Aorta (tissue), 5 donors: Measurements from ENCODE around the gene SAMD4A. TPM values are rescaled to one million over a fixed set of nuclear protein-coding genes. Genes with fewer than 3 reads are reported as not detected.
"Not testable (repeated sequence)": the region's sequence is repeated elsewhere in the genome, so short reads cannot be mapped to it uniquely, and the experiment has no call there.

Experiments
- ATAC-seq: fragments of 200-7000 bp; cut with Tn5 transposase; one replicate; pipeline ENCODE4 v1.9.1; 2022; ENCODE audit warnings: moderate library complexity; ENCODE audit not compliant: low FRiP score
- DNase-seq, 2 donors: peaks; one replicate each; pipeline ENCODE4 v3.0.0-alpha.2; 2020
- H3K27ac ChIP-seq, 2 donors: one replicate each; pipeline ENCODE4 v1.5.1; 2013; ENCODE audit warnings: low read length in 2 of 2, mild to moderate bottlenecking in 2 of 2, moderate library complexity in 2 of 2, control low read depth in 1 of 2, inconsistent platforms in 1 of 2, low read depth in 1 of 2
- H3K27me3 ChIP-seq, 2 donors: one replicate each; pipeline ENCODE4 v1.6.1; 2013; ENCODE audit warnings: control low read depth in 1 of 2, low read length in 1 of 2, mild to moderate bottlenecking in 1 of 2, moderate library complexity in 1 of 2; ENCODE audit not compliant: insufficient read depth in 2 of 2, control insufficient read depth in 1 of 2
- H3K36me3 ChIP-seq, 2 donors: one replicate each; pipeline ENCODE4 v1.6.1; 2013; ENCODE audit warnings: control low read depth in 1 of 2, low read length in 1 of 2, mild to moderate bottlenecking in 1 of 2; ENCODE audit not compliant: insufficient read depth in 2 of 2, control insufficient read depth in 1 of 2
- H3K4me1 ChIP-seq, 2 donors: one replicate each; pipeline ENCODE4 v1.6.1; 2013; ENCODE audit warnings: low read length in 2 of 2, control low read depth in 1 of 2, mild to moderate bottlenecking in 1 of 2, moderate library complexity in 1 of 2; ENCODE audit not compliant: insufficient read depth in 2 of 2, control insufficient read depth in 1 of 2
- H3K4me3 ChIP-seq, 2 donors: one replicate each; pipeline ENCODE4 v1.5.1; 2013; ENCODE audit warnings: low read length in 2 of 2, control low read depth in 1 of 2, mild to moderate bottlenecking in 1 of 2
- H3K9me3 ChIP-seq: one replicate; pipeline ENCODE4 v1.6.1; 2013; ENCODE audit warnings: mild to moderate bottlenecking, low read length; ENCODE audit not compliant: control insufficient read depth
- WGBS, 2 donors: extraction: QIAGEN DNeasy Blood & Tissue Kit; methylation state at CpG; one replicate each; pipeline ENCODE4 v1.1.7; 2013; 5-methylcytosine and 5-hydroxymethylcytosine counted together
- intact Hi-C, 2 donors: fragments of 100-400 bp; cut with DNase I; formaldehyde crosslinking; loops; one replicate each; pipeline versions ENCODE4 v1.14.2 to v1.15.0; 2022
- polyA plus RNA-seq, 2 donors: library from polyadenylated mRNA; stranded (reverse); fragments of 200-250 nt; gene quantifications; one replicate each; pipeline ENCODE4 v1.2.3, GENCODE V29; 2013
- total RNA-seq, 2 donors: library from RNA; stranded (reverse); fragmentation: NEBNext Ultra II Directional; extraction: Animal tissue kit (Norgen Biotek cat#: 25700); gene quantifications; one replicate each; pipeline ENCODE4 v1.2.1, GENCODE V29; 2021
- donor health status: healthy with polysubstance abuse.
- donor health status: Bipolar disorder and iron deficiency.
- donor health status: DM: no; HTN: no; CAD: no.
- donor health status: DM: no; HTN: no; CAD: no.
- donor health status: DM: yes; HTN: yes; CAD: no.

Gene SAMD4A
- total and polyA plus RNA-seq, 4 donors, result 18.8 to 386 (median 102) TPM

GRCh38 chr14:54609576-54609975, 42.6 kb downstream of the SAMD4A start:
- Histone ChIP-seq H3K4me3 (no peak overlapping the region), H3K4me1 (peaks cover 4 to 6% of the 10 kb centered on the region in 2 donors), H3K27ac (peak overlapping the region in 1 of 2 donors; percentile 19), H3K27me3 (no peaks in the 10 kb centered on the region), H3K36me3 (no peaks in the 10 kb centered on the region), H3K9me3 (no peaks in the 10 kb centered on the region)
- ATAC-seq (no peak), DNase-seq (no peak)
- intact Hi-C loops, result no loop called here
- 55 to 58% methylated on average over 5 of the region's 5 CpGs for WGBS, 2 donors

- ATAC-seq (no peak), DNase-seq (no peak)
- WGBS, 2 donors, result 10% methylated on average over 12 of the region's 12 CpGs
- Histone ChIP-seq H3K27ac (peak overlapping the region in 1 of 2 donors; percentile 88), H3K4me1 (peaks cover 4 to 6% of the 10 kb centered on the region in 2 donors), H3K4me3 (peak overlapping the region; percentile 9 to 16), H3K9me3 (no peaks in the 10 kb centered on the region), H3K36me3 (no peaks in the 10 kb centered on the region), H3K27me3 (no peaks in the 10 kb centered on the region)
- intact Hi-C loops, result loop anchor here in 1 of 2 donors (5.0 kb wide), 1 partner anchor 37 kb away; no protein-coding TSS in a partner anchor
Measured at GRCh38 chr14:54610051-54610977, 43.4 kb downstream of the SAMD4A start.

- ATAC-seq (no peak), DNase-seq (no peak)
- Histone ChIP-seq H3K4me1 (peaks cover 0 to 2% of the 10 kb centered on the region in 2 donors), H3K27me3 (no peaks in the 10 kb centered on the region), H3K4me3 (no peak overlapping the region), H3K9me3 (no peaks in the 10 kb centered on the region), H3K36me3 (no peaks in the 10 kb centered on the region), H3K27ac (no peak overlapping the region)
- intact Hi-C loops, result loop anchor here in 1 of 2 donors (5.0 kb wide), 1 partner anchor 33 kb away; no protein-coding TSS in a partner anchor
- WGBS, 2 donors, result 66 to 68% methylated on average over 3 of the region's 3 CpGs
Measured at GRCh38 chr14:54614296-54614695, 47.4 kb downstream of the SAMD4A start.

GRCh38 chr14:54617467-54617866, 50.5 kb downstream of the SAMD4A start:
- no peaks in the 10 kb centered on the region for H3K36me3 ChIP-seq
- ATAC-seq, result no peak
- H3K27ac ChIP-seq, result no peak overlapping the region
- H3K9me3 ChIP-seq, result no peaks in the 10 kb centered on the region
- intact Hi-C loops, result no loop called here
- H3K4me3 ChIP-seq, result no peak overlapping the region
- DNase-seq, result no peak
- 83 to 86% methylated on average over 3 of the region's 3 CpGs for WGBS, 2 donors
- no peaks in the 10 kb centered on the region for H3K27me3 ChIP-seq
- H3K4me1 ChIP-seq, result peaks cover 1 to 4% of the 10 kb centered on the region in 2 donors

DNA sequence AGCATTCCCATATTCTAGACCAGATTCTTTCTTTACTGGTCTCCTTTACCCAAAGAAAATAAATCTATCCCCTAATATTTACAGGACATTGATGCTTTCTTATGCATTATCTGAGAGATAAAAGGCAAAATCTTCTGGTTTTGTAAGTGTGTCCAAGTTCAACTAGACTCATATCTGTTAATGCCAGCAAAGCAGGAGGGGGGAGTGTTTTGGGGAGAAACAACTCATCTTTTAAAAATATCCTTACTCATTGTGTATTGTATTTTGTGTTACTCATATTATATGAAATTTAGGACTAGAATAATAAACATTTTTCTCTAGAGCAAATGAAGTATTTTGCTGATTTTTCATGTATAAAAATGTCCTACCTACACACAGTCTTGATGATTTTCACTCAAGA, 54.8 kb downstream of the SAMD4A start:
- no peak overlapping the region for H3K27ac ChIP-seq
- H3K36me3 ChIP-seq, result no peaks in the 10 kb centered on the region
- no peak for DNase-seq
- peaks cover 3 to 14% of the 10 kb centered on the region in 2 donors for H3K4me1 ChIP-seq
- no peak overlapping the region for H3K4me3 ChIP-seq
- intact Hi-C loops, result loop anchor here in 1 of 2 donors (5.0 kb wide), 1 partner anchor 39 kb away; no protein-coding TSS in a partner anchor
- ATAC-seq, result no peak
- H3K9me3 ChIP-seq, result no peaks in the 10 kb centered on the region
- H3K27me3 ChIP-seq, result no peaks in the 10 kb centered on the region

GRCh38 chr14:54622192-54622958, 55.4 kb downstream of the SAMD4A start:
- H3K27ac ChIP-seq, result no peak overlapping the region
- no peak for DNase-seq
- intact Hi-C loops, result loop anchor here in 1 of 2 donors (5.0 kb wide), 1 partner anchor 40 kb away; no protein-coding TSS in a partner anchor
- 80 to 81% methylated on average over 9 of the region's 9 CpGs for WGBS, 2 donors
- H3K27me3 ChIP-seq, result no peaks in the 10 kb centered on the region
- H3K9me3 ChIP-seq, result no peaks in the 10 kb centered on the region
- H3K4me3 ChIP-seq, result no peak overlapping the region
- ATAC-seq, result no peak
- peaks cover 6 to 14% of the 10 kb centered on the region in 2 donors for H3K4me1 ChIP-seq
- H3K36me3 ChIP-seq, result no peaks in the 10 kb centered on the region

DNA sequence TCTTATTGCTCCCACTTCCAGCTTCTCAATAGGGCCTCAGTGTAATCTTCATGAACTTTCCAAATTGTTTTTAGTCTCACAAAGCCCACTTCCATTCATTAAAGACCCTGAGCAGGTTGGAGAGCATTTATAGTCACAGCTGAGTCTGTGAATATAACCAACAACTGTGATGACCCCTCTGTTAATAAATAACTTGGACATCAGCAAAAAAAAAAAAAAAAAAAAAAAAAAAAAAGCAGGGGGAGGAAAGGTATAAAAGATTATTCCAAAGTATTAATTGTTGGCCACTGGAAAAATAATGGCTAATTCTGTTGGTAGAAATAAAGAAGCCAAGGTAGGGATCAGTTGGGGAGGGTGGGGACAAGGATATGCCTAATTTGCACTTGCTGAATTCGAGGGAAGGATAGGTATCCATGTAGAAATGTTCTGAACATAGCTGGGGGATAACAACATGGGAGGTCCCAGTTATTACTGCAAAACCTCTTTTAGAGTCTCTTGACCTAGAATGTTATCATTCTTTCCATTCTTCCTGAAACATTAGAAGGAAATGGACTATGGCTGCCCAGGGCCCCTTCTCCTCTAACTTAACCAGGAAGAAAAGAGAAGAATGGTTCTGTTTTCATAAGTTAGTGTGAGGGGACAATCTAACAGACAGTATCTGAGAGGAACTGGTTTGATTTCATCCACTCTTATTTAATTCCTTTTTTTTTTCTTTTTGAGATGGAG, 56.5 kb downstream of the SAMD4A start:
- no peaks in the 10 kb centered on the region for H3K9me3 ChIP-seq
- H3K36me3 ChIP-seq, result no peaks in the 10 kb centered on the region
- no peak overlapping the region for H3K4me3 ChIP-seq
- no peaks in the 10 kb centered on the region for H3K27me3 ChIP-seq
- peaks cover 8 to 18% of the 10 kb centered on the region in 2 donors for H3K4me1 ChIP-seq
- no peak overlapping the region for H3K27ac ChIP-seq
- ATAC-seq (no peak), DNase-seq (no peak)
- WGBS, 2 donors, result 95 to 99% methylated on average over 1 of the region's 1 CpG
- intact Hi-C loops, result loop anchor here in 1 of 2 donors (5.0 kb wide), 1 partner anchor 41 kb away; no protein-coding TSS in a partner anchor

- H3K9me3 ChIP-seq, H3K27ac ChIP-seq, H3K36me3 ChIP-seq, ATAC-seq, H3K27me3 ChIP-seq, H3K4me3 ChIP-seq, DNase-seq: not testable (repeated sequence)
- peaks cover 8 to 20% of the 10 kb centered on the region in 2 donors for H3K4me1 ChIP-seq
- 90 to 91% methylated on average over 19 of the region's 19 CpGs for WGBS, 2 donors
- intact Hi-C loops, result loop anchor here in 1 of 2 donors (5.0 kb wide), 1 partner anchor 42 kb away; no protein-coding TSS in a partner anchor
Measured at GRCh38 chr14:54624005-54624358, 57.1 kb downstream of the SAMD4A start.
